NT2/D1 (cell line): ENCODE measurements around the gene TOX2.

ENCODE experiments used
- YY1 ChIP-seq: IDR thresholded peaks from 2 replicates; pipeline ENCODE4 v1.6.1; 2011; ENCODE audit not compliant: insufficient read length, insufficient read depth
- ZNF274 ChIP-seq: IDR thresholded peaks from 2 replicates; pipeline ENCODE4 v1.6.1; 2011; ENCODE audit warnings: mild to moderate bottlenecking, low read depth, low read length

- TF ChIP-seq YY1, result no peak
- no peak for TF ChIP-seq ZNF274
These were observed 60.6 kb downstream of the TOX2 start for GRCh38 chr20:43975096-43975768.
